AG10803 (cell line): ENCODE data around the gene SHROOM2.
A peak's percentile ranks its signal among the peaks of the same experiment; 100 is the strongest.

Source experiments
- DNase-seq: peaks from one replicate; pipeline ENCODE4 v3.0.0; 2010; ENCODE audit warnings: low read depth
- H3K4me3 ChIP-seq: 2 replicates; pipeline ENCODE4 v1.5.1; 2011; ENCODE audit warnings: mild to moderate bottlenecking, low read length, control low read depth
- TF ChIP-seq, protein P1 (sequence below): conservative IDR thresholded peaks from 2 replicates; pipeline ENCODE4 v1.5.1; 2011; ENCODE audit warnings: mild to moderate bottlenecking, low read length, control low read depth, inconsistent platforms

Gene SHROOM2

DNA sequence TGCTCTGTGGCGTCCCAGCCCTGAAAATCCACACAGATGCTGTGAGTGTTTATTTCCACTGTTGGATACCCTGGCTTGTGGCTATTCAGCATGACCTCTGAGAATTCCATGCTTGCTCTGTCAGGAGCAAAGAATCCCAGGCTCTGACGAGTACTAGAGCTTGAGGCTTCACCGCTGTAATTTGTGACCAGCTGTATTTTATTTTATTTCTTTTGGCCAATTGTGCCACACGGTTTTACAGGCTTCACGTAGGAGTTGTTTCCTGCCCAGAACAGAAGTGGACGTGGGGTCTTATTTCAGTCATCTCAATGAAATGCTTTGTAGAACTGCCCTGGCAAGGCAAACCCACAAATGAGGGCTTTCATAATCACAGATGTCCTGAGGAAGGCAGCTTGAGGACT, 111.5 kb downstream of the SHROOM2 start:
- TF ChIP-seq, protein P1, sequence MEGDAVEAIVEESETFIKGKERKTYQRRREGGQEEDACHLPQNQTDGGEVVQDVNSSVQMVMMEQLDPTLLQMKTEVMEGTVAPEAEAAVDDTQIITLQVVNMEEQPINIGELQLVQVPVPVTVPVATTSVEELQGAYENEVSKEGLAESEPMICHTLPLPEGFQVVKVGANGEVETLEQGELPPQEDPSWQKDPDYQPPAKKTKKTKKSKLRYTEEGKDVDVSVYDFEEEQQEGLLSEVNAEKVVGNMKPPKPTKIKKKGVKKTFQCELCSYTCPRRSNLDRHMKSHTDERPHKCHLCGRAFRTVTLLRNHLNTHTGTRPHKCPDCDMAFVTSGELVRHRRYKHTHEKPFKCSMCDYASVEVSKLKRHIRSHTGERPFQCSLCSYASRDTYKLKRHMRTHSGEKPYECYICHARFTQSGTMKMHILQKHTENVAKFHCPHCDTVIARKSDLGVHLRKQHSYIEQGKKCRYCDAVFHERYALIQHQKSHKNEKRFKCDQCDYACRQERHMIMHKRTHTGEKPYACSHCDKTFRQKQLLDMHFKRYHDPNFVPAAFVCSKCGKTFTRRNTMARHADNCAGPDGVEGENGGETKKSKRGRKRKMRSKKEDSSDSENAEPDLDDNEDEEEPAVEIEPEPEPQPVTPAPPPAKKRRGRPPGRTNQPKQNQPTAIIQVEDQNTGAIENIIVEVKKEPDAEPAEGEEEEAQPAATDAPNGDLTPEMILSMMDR, result no peak
- peak; percentile 94 for DNase-seq

DNA sequence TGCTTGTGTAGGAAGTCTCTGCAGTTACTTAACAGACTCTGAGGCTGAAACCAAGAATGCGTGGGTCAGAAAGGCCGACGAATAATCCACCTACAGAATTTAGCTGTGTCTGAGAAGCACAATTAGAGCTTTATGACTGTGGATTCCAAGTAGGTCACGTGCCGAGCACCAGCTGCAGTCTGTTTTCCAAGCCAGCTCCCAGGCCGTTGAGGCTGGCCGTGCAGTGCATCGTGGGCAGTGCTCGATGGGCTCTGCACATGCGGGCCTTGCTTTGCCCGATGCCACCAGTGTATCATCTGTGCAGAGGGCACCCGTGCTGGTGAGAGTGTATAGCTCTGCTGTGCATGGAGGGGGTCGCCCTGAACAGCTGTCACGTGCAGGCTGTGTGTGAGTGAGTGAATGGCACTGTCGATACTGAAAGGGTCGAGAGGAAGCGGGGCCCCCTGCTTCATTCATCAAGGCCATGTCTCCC, 113.4 kb downstream of the SHROOM2 start:
- H3K4me3 ChIP-seq, result no peak overlapping the region
- TF ChIP-seq, protein P1, result no peak
- DNase-seq, result peak; percentile 83

More for the DNA sequence above, 111.5 kb downstream of the SHROOM2 start:
- H3K4me3 ChIP-seq, result no peak overlapping the region

DNA sequence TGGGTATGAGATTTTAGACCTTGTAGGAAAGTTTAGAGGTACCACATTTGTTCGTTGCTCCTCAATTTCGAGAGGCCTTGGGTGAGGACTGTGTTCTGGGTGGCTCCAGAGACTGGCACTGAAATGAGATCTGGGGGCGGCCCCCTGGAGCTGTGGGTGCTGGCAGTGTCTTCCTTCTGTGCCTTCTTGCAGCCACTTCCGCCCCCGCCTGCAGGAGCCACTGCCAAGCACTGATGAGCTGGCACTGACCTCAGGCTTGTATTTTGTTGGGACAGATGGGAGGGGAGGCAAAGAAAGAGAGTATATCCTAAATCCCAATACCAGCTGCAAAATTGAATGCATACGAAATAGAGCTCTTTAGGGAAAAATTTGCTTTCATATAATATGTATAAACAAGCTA, 116.4 kb downstream of the SHROOM2 start:
- no peak for DNase-seq
- no peak overlapping the region for H3K4me3 ChIP-seq
- TF ChIP-seq, protein P1, result no peak

DNA sequence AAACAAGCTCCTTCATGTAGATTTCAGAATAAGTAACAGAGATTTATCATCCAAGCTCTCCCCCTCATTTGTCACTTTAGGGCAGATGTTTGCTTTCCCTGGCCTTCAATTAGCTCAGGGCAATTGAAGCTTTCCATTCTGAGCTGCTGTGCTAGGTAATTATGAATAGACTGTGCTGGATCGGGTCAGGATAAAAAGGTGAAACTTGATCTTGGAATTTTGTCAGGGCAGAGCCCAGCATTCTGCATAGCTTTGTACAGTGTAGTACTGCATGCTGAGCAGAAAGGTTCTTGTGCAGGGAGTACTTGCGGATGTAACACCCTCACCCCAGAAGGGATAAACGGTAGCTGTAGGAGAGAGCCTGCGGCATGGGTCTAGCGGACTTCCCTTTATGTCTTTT, 116.9 kb downstream of the SHROOM2 start:
- DNase-seq, result no peak

DNA sequence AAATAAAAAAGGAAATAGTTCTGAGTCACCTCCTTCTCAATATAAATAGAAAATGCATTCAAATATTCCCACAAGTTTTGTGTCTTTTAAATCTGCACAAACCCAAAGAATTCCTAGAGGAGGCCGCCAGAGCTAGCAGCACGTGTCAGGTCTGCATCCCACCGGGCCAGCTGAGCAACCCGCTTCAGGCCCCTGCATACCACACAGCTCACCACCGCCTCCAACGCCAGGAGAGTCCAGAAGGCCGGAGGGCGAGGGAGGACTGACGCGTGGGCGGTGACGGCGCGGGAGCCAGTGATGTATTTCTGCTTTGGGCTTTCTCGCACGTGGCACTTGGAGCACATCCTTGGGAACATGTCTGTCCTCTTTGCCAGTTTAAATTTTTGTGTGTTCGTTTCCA, 119.1 kb downstream of the SHROOM2 start:
- DNase-seq, result no peak
- TF ChIP-seq, protein P1, result no peak
- H3K4me3 ChIP-seq, result no peak overlapping the region

More for the DNA sequence above, 116.9 kb downstream of the SHROOM2 start:
- TF ChIP-seq, protein P1, result no peak
- H3K4me3 ChIP-seq, result no peak overlapping the region

DNA sequence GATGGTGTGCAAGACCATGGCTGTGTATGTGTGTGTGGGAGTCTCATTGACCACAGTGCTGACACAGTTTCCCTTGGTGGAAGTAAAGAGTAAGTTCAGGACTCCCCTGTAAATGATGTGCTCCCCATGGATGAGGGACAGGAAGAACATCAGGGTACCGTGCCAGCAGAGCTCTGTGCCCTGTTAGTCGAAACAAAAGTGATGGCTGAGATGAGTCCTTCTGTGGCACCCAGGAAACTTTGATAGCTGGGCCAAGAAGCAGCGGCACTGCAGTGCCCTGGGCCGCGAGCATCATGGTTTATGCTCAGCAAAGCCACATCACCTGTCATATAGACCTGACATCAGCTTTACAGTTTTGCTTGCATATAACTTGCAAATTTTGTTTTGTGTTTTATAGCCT, 119.5 kb downstream of the SHROOM2 start:
- H3K4me3 ChIP-seq, result no peak overlapping the region
- no peak for DNase-seq
- TF ChIP-seq, protein P1, result no peak

DNA sequence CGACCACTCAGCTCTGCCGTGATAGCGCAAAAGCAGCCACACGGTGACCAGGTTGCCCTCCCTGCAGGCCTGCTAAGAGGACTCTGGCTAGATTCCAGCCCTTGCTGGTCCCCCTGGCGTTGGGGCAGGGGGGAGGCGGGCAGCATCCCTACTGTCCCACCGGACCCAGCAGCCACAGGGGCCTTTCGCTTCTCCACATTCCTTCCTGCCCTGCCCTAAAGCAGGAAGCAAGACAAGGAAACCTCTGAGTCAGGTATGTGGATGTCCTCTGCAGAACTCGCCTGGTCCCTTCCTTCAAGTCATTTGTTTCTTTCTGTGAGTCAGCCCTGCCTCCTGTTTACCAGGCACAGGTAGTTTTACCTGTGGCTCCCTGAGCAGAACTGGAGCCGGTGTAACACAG, 120.7 kb downstream of the SHROOM2 start:
- TF ChIP-seq, protein P1, result no peak

More for the DNA sequence above, 120.7 kb downstream of the SHROOM2 start:
- no peak overlapping the region for H3K4me3 ChIP-seq
- no peak for DNase-seq
